Upper lobe of left lung (tissue), 6 donors: Measurements from ENCODE around the gene PNO1. TPM values are rescaled to one million over a fixed set of nuclear protein-coding genes. Genes with fewer than 3 reads are reported as not detected.

ENCODE experiments used
- ATAC-seq, 2 donors: fragments of 200-7000 bp; cut with Tn5 transposase; one replicate each; pipeline ENCODE4 v1.9.1; 2022; ENCODE audit warnings: mild to moderate bottlenecking in 2 of 2, moderate library complexity in 2 of 2; ENCODE audit not compliant: low FRiP score in 2 of 2
- DNase-seq, 2 donors: peaks; one replicate each; pipeline ENCODE4 v3.0.0-alpha.2; 2019 to 2020
- H3K27ac ChIP-seq, 4 donors: fragments of 200-600 bp; sonication (generic); one replicate each; pipeline ENCODE4 v1.5.1; 2016 to 2019
- H3K27me3 ChIP-seq, 4 donors: fragments of 200-600 bp; sonication (generic); one replicate each; pipeline ENCODE4 v1.5.1; 2017 to 2019
- H3K36me3 ChIP-seq, 4 donors: fragments of 200-600 bp; sonication (generic); one replicate each; pipeline ENCODE4 v1.5.1; 2016 to 2019
- H3K4me1 ChIP-seq, 4 donors: fragments of 200-600 bp; sonication (generic); one replicate each; pipeline ENCODE4 v1.5.1; 2018 to 2019
- H3K4me3 ChIP-seq, 4 donors: fragments of 200-600 bp; sonication (generic); one replicate each; pipeline ENCODE4 v1.5.1; 2017 to 2019; ENCODE audit warnings: mild to moderate bottlenecking in 2 of 4, moderate library complexity in 1 of 4
- H3K9me3 ChIP-seq, 4 donors: fragments of 200-600 bp; sonication (generic); one replicate each; pipeline ENCODE4 v1.5.1; 2018 to 2019
- CTCF ChIP-seq, 6 experiments: fragments of 450-650 bp in 4 of 6; fragments of 200-600 bp in 2 of 6; sonication (generic) in 2 of 6; IDR thresholded peaks; one replicate each; pipeline ENCODE4 v1.5.1; 2016 to 2019; ENCODE audit warnings: antibody characterized with exemption in 6 of 6
- EP300 ChIP-seq, 4 donors: sonication (generic); formaldehyde crosslinking; IDR thresholded peaks; one replicate each; pipeline ENCODE4 v1.5.1; 2017; ENCODE audit warnings: antibody characterized with exemption in 4 of 4, control low read depth in 2 of 4
- POLR2A ChIP-seq, 4 donors: fragments of 450-650 bp; IDR thresholded peaks; one replicate each; pipeline ENCODE4 v1.5.1; 2016 to 2017; ENCODE audit warnings: antibody characterized with exemption in 4 of 4, mild to moderate bottlenecking in 2 of 4
- POLR2AphosphoS5 ChIP-seq, 2 donors: sonication (generic); formaldehyde crosslinking; IDR thresholded peaks; one replicate each; pipeline ENCODE4 v1.5.1; 2017; ENCODE audit warnings: antibody characterized with exemption in 2 of 2
- whole genome bisulfite sequencing, 2 donors: methylation state at CpG; one replicate each; pipeline ENCODE4 v1.1.5; 2017 to 2018; 5-methylcytosine and 5-hydroxymethylcytosine counted together
- total RNA-seq, 6 donors: library from RNA; depleted of rRNA in 4 of 6; stranded (reverse); fragments of >200 nt in 4 of 6; gene quantifications; one replicate each; pipeline versions ENCODE4 v1.1.0 to v1.2.1, GENCODE V29; 2016 to 2021
- donor health status: DM: no; HTN: no; CAD: no; lungs with moderate emphysema.
- donor health status: DM: no; HTN: yes; CAD: no; lungs with severe emphysema.

Gene PNO1
- total RNA-seq, 6 donors from 2014 or later: 7.2 to 28.1 (median 13.6) TPM

- WGBS, 2 donors: 62 to 64% methylated on average over 5 of the region's 5 CpGs
- H3K9me3 ChIP-seq: no peaks in the 10 kb centered on the region
- no peaks in the 10 kb centered on the region for H3K27me3 ChIP-seq
- DNase-seq (no peak), ATAC-seq (no peak)
- no peak for TF ChIP-seq EP300 (IDR thresholded peaks at IDR 0.05)
- no peak for TF ChIP-seq POLR2AphosphoS5 (IDR thresholded peaks at IDR 0.05)
- TF ChIP-seq CTCF (IDR thresholded peaks at IDR 0.05): no peak
- no peak for TF ChIP-seq POLR2A (IDR thresholded peaks at IDR 0.05)
- H3K4me1 ChIP-seq: peaks cover 11 to 53% (median 26%) of the 10 kb centered on the region in 4 donors
- no peak overlapping the region for H3K27ac ChIP-seq
- H3K36me3 ChIP-seq: peaks cover 0 to 15% (median 3%) of the 10 kb centered on the region in 4 donors
- H3K4me3 ChIP-seq: no peak overlapping the region
Measured at GRCh38 chr2:68188831-68189230, 31.1 kb downstream of the PNO1 start.

DNA sequence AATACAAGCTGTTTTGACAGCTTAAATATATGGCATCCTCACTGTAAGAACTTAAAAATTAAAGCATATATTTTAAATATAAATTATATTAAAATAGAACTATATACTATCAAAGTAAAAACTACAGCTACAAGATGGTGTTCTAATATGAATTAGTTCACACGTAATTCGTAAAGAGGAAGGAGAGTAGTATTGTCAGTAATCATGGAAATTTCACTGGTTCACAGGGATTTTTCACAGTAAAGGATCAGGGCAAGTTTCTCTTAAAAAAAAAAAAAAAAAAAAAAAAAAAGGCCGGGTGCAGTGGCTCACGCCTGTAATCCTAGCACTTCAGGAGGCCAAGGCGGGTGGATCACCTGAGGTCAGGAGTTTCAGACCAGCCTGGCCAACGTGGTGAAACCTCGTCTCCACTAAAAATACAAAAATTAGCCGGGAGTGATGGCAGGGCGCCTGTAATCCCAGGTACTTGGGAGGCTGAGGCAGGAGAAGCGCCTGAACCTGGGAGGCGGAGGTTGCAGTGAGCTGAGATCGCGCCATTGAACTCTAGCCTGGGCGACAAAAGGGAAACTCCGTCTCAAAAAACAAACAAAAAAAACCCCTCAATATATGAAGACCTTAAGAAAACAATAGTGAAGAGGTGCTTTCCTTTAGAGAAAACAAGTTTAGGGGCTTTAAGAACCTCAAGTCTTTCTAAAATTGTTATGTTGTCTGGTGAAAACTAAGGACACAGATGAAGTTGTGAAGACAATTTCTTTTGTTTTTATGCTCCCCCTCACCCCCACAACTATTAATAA is 32.5 kb downstream of the PNO1 start:
- Histone ChIP-seq H3K4me3 (no peak overlapping the region), H3K27me3 (no peaks in the 10 kb centered on the region), H3K36me3 (peaks cover 0 to 9% (median 1%) of the 10 kb centered on the region in 4 donors), H3K4me1 (peaks cover 16 to 60% (median 30%) of the 10 kb centered on the region in 4 donors), H3K27ac (no peak overlapping the region), H3K9me3 (no peaks in the 10 kb centered on the region)
- TF ChIP-seq POLR2A (IDR thresholded peaks at IDR 0.05) (no peak), EP300 (IDR thresholded peaks at IDR 0.05) (no peak), CTCF (IDR thresholded peaks at IDR 0.05) (no peak), POLR2AphosphoS5 (IDR thresholded peaks at IDR 0.05) (no peak)
- DNase-seq (no peak), ATAC-seq (no peak)
- 81 to 85% methylated on average over 15 of the region's 15 CpGs for WGBS, 2 donors

DNA sequence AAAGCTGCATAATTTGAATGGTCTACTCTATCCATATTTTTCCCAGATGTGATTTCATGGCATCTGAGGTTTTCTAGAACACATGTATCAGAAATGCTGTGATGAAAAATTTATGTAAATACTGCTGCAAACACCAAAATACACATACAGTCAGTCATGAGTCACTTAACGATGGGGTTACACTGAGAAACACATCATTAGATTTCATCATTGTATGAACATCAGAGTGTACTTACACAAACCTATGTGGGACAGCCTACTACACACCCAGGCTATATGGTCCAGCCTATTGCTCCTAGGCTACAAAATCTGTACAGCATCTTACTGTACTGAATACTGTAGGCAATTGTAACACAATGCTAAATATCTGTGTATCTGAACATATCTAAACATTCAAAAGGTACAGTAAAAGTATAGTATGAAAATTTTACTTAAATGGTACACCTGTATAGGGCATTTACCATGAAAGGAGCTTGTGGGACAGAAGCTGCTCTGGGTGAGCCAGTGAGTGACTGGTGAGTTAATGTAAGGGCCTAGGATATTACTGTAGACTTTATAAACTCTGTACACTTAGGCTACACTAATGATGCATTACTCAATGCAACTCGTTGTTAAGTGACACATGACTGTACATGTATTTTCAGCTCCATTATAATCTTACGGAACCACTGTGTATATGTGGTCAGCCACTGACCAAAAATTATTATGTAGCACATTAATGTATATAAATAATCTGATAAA is 33.5 kb downstream of the PNO1 start:
- peaks cover 0 to 4% (median 0%) of the 10 kb centered on the region in 4 donors for H3K36me3 ChIP-seq
- DNase-seq (no peak), ATAC-seq (peak in 1 of 2 donors; percentile 25)
- no peaks in the 10 kb centered on the region for H3K27me3 ChIP-seq
- TF ChIP-seq POLR2A (IDR thresholded peaks at IDR 0.05): no peak
- TF ChIP-seq EP300 (IDR thresholded peaks at IDR 0.05): no peak
- TF ChIP-seq CTCF (IDR thresholded peaks at IDR 0.05): no peak
- TF ChIP-seq POLR2AphosphoS5 (IDR thresholded peaks at IDR 0.05): no peak
- 45 to 52% methylated on average over 3 of the region's 3 CpGs for WGBS, 2 donors
- H3K27ac ChIP-seq: no peak overlapping the region
- no peak overlapping the region for H3K4me3 ChIP-seq
- no peaks in the 10 kb centered on the region for H3K9me3 ChIP-seq
- peaks cover 19 to 68% (median 40%) of the 10 kb centered on the region in 4 donors for H3K4me1 ChIP-seq

DNA sequence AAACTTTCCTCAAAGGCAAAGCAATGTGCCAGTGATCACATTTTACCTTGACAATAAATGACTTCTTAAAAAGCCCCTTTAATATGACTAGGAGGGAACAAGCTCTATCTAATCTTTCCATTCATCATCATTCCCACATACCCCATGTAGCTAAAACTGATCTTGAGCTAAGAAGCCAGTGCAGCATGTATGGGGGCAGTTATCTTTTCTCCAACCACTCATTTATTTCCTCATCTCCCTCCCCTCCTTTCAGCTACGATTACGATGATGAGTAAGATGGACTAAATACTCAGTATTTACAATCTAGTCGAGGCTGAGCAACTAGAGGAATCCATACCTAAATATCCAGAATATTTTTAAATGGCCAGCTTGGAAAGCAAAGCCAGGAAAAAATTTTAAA is 35.5 kb downstream of the PNO1 start:
- Histone ChIP-seq H3K4me3 (no peak overlapping the region), H3K9me3 (no peaks in the 10 kb centered on the region), H3K27ac (no peak overlapping the region), H3K36me3 (no peaks in the 10 kb centered on the region), H3K4me1 (peaks cover 14 to 65% (median 47%) of the 10 kb centered on the region in 4 donors), H3K27me3 (no peaks in the 10 kb centered on the region)
- ATAC-seq: no peak
- no peak for TF ChIP-seq POLR2AphosphoS5 (IDR thresholded peaks at IDR 0.05)
- TF ChIP-seq EP300 (IDR thresholded peaks at IDR 0.05): no peak
- TF ChIP-seq CTCF (IDR thresholded peaks at IDR 0.05): no peak
- no peak for TF ChIP-seq POLR2A (IDR thresholded peaks at IDR 0.05)
- WGBS, 2 donors: 67 to 68% methylated on average over 3 of the region's 3 CpGs
- no peak for DNase-seq
